GM12878 (cell line): ENCODE results near the gene GTSE1. TPM values are rescaled to one million over a fixed set of nuclear protein-coding genes. Genes with fewer than 3 reads are reported as not detected.
A peak's percentile ranks its signal among the peaks of the same experiment; 100 is the strongest.

ENCODE experiments used
- ATAC-seq: fragments of 200-7000 bp; cut with Tn5 transposase; 3 replicates; pipeline ENCODE4 v1.9.1; 2020; ENCODE audit warnings: mild to moderate bottlenecking, moderate library complexity
- BruUV-seq: library from RNA; stranded (reverse); fragments of 400-500 nt; replicated peaks from 2 replicates; lab custom pipeline; 2021; lab: Mats Ljungman, UMichigan
- CTCF ChIA-PET: fragments of 300-600 bp; sonication (Branson Sonifier 250); formaldehyde crosslinking; extraction: SDS; loops from one replicate; lab custom pipeline; 2021; ENCODE audit warnings: inconsistent platforms; lab: Yijun Ruan, JAX
- POLR2A ChIA-PET: fragments of 350-600 bp; formaldehyde crosslinking; extraction: SDS; loops from one replicate; lab custom pipeline; 2021; ENCODE audit warnings: inconsistent platforms; lab: Charles Lee
- RAD21 ChIA-PET: fragments of 300-600 bp; sonication (Branson Sonifier 250); formaldehyde crosslinking; loops from one replicate; lab custom pipeline; 2023; ENCODE audit warnings: antibody characterized with exemption; ENCODE audit not compliant: unreplicated experiment; lab: Charles Lee
- SMC1A ChIA-PET: fragments of 300-600 bp; sonication (Branson Sonifier 250); formaldehyde crosslinking; loops from one replicate; lab custom pipeline; 2023; ENCODE audit not compliant: unreplicated experiment, uncharacterized antibody; lab: Charles Lee
- DNase-seq: peaks from one replicate; pipeline ENCODE4 v3.0.0-alpha.2; 2011; ENCODE audit warnings: low read depth, low spot score
- FAIRE-seq: peaks from 3 replicates; lab custom pipeline; 2011; peaks lifted over from hg19 to GRCh38; lab: Jason Lieb, UNC
- H2AFZ ChIP-seq: 2 replicates; pipeline ENCODE4 v1.6.0; 2011; ENCODE audit warnings: low read depth, low read length, control low read depth; ENCODE audit not compliant: control insufficient read depth
- H3K27ac ChIP-seq: 2 replicates; pipeline ENCODE4 v1.5.1; 2011; ENCODE audit warnings: control low read depth; ENCODE audit not compliant: control insufficient read depth, insufficient read depth
- H3K27me3 ChIP-seq, 2 experiments: replicated peaks in 1 of 2; 2 replicates each; pipeline versions ENCODE4 v1.6.0 to v1.6.1; 2011; ENCODE audit warnings: low read length in 1 of 2; ENCODE audit not compliant: control insufficient read depth in 2 of 2, insufficient read depth in 2 of 2
- H3K36me3 ChIP-seq, 2 experiments: 2 replicates each; pipeline ENCODE4 v1.5.1; 2011; ENCODE audit warnings: low read length in 1 of 2; ENCODE audit not compliant: control insufficient read depth in 2 of 2, insufficient read depth in 2 of 2
- H3K4me1 ChIP-seq: 2 replicates; pipeline ENCODE4 v1.6.1; 2011; ENCODE audit warnings: mild to moderate bottlenecking, low read length, moderate library complexity, mixed read lengths; ENCODE audit not compliant: control insufficient read depth, insufficient read depth
- H3K4me2 ChIP-seq: 2 replicates; pipeline ENCODE4 v1.6.0; 2011; ENCODE audit warnings: control low read depth; ENCODE audit not compliant: control insufficient read depth, insufficient read depth
- H3K4me3 ChIP-seq: fragments of 200-600 bp; sonication (generic); 2 replicates; pipeline ENCODE4 v1.5.1; 2016
- H3K79me2 ChIP-seq: 2 replicates; pipeline ENCODE4 v1.6.0; 2011; ENCODE audit warnings: low read length; ENCODE audit not compliant: control insufficient read depth, insufficient read depth
- H3K9ac ChIP-seq: 2 replicates; pipeline ENCODE4 v1.8.0; 2011; ENCODE audit warnings: low read length, control low read depth, mixed read lengths; ENCODE audit not compliant: control insufficient read depth, insufficient read depth
- H3K9me3 ChIP-seq: replicated peaks from 3 replicates; pipeline ENCODE4 v1.5.1; 2011; ENCODE audit warnings: mild to moderate bottlenecking, low read length; ENCODE audit not compliant: control insufficient read depth, insufficient read depth
- H4K20me1 ChIP-seq: 2 replicates; pipeline ENCODE4 v1.6.0; 2011; ENCODE audit not compliant: control insufficient read depth, insufficient read depth
- ASH2L ChIP-seq: fragments of 300-600, 200-600 bp; sonication (generic); IDR thresholded peaks from 2 replicates; pipeline ENCODE4 v1.6.1; 2017; ENCODE audit warnings: low read depth, mild to moderate bottlenecking, borderline replicate concordance
- ZNF24 ChIP-seq: fragments of 450-650 bp; IDR thresholded peaks from 2 replicates; pipeline ENCODE4 v1.6.1; 2017; ENCODE audit warnings: antibody characterized with exemption, mild to moderate bottlenecking
- WGBS: methylation state at CpG from one replicate; pipeline ENCODE4 v1.1.6; 2016; ENCODE audit warnings: low lambda C conversion rate; ENCODE audit not compliant: insufficient replicate concordance, insufficient coverage; ENCODE audit errors: missing lambda C conversion rate; 5-methylcytosine and 5-hydroxymethylcytosine counted together
- in situ Hi-C: fragments of 300-500 bp; cut with MboI; formaldehyde crosslinking; loops from 9 replicates; pipeline ENCODE4 v1.14.3; 2018; ENCODE audit warnings: mixed read lengths
- intact Hi-C: fragments of 100-400 bp; cut with micrococcal nuclease; formaldehyde crosslinking; loops from one replicate; pipeline ENCODE4 v1.14.2; 2022; ENCODE audit not compliant: unreplicated experiment
- polyA plus RNA-seq, 11 experiments: library from polyadenylated mRNA; depleted of rRNA in 4 of 11; unstranded in 6 of 11; stranded (reverse) in 5 of 11; fragments of >200 nt; fragmentation: Nextera tagmentation in 4 of 11; fragmentation: Illumina TruSeq in 1 of 11; extraction: Ambion mirVana in 4 of 11; extraction: Trizol in 1 of 11; gene quantifications; 1 replicate in 1 of 11; 2 replicates in 10 of 11; pipeline versions ENCODE4 v1.2.1 to v1.2.3, GENCODE V29; 2011 to 2016; ENCODE audit warnings: inconsistent platforms in 2 of 11, missing spikeins in 2 of 11, low read depth in 1 of 11
- total RNA-seq, 4 experiments: library from RNA; depleted of rRNA in 3 of 4; stranded (reverse); fragments of >200 nt in 3 of 4; fragmentation: Illumina TruSeq in 1 of 4; extraction: Trizol in 1 of 4; gene quantifications; 2 replicates each; pipeline versions ENCODE4 v1.2.1 to v1.2.3, GENCODE V29; 2013 to 2021
- TF ChIP-seq, protein P1 (sequence below): fragments of 450-650 bp; IDR thresholded peaks from 2 replicates; pipeline ENCODE4 v1.6.1; 2017; ENCODE audit warnings: mild to moderate bottlenecking

The GTSE1 gene
- total and polyA plus RNA-seq, 10 of the 15 experiments (the other 5 are each of a cell fraction or from before 2014, with no cell fraction given) = 6.6 to 46.2 (median 32.3) TPM

DNA sequence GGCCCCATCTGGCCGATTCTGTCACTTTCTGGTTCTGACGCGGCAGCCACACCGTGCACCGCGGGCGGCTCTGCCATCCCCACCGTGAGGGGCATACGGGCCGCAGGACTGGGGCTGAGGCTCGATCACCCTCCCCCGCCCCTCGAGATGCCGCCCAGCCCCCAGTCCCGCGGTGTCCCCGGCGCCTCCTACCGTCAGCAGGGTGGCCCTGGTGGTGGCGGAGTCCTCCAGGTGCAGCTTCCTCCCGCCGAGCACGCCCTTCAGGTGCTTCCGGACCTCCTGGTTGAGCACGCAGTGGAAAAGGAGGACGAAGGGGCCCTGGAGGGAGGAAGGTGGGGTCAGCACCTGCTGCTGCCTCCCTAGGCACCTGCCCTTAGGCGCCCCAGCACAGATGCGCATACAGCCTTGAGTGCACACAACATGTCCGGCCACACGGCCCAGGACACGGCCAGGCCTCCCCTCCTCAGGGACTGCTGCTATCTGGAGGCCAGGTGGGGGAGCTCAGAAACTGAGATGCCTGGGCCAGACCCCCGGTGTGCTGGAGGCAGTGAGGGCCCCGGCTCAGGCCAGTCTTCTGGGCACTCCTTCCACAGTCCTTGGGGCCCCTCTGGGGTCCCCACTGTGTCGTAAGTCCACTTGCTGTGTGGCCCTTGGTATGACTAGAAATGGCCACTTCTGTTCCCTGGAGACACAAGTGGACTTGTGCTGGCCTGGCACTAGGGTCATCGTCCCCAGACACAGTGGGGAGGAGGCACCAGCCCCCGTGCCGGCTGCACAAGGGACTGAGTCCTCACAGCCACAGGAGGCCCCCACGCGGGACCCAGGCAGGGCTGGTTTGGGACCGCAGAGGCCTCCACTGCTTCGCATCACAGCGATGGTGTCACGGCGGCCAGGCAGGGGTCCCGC lies 70.4 kb downstream of the GTSE1 start:
- Histone ChIP-seq H3K9me3 (no peaks in the 10 kb centered on the region; the same call in 2 of the 3 replicates), H3K36me3 (no peaks in the 10 kb centered on the region), H3K4me2 (peak overlapping the region; percentile 60; the same call in 1 of the 2 replicates), H3K4me1 (no peaks in the 10 kb centered on the region), H3K27me3 (no peaks in the 10 kb centered on the region), H3K9ac (no peak overlapping the region), H4K20me1 (no peaks in the 10 kb centered on the region), H3K4me3 (no peak overlapping the region), H3K27ac (no peak overlapping the region), H3K79me2 (no peaks in the 10 kb centered on the region), H2AFZ (peak overlapping the region; percentile 39)
- WGBS = 46% methylated on average over 42 of the region's 45 CpGs
- FAIRE-seq (no peak), DNase-seq (no peak), ATAC-seq (peak; percentile 34)
- RAD21 ChIA-PET = interaction anchor here (0.6 to 3.0 kb wide), 10 partner anchors 16 to 325 kb away, joined by 3 to 56 read pairs (median 3); no protein-coding TSS in a partner anchor
- CTCF ChIA-PET = interaction anchor here (0.7 to 3.2 kb wide), 26 partner anchors 11 to 392 kb away, joined by 3 to 141 read pairs (median 4); no protein-coding TSS in a partner anchor
- SMC1A ChIA-PET = interaction anchor here (1.0 to 2.6 kb wide), 7 partner anchors 19 to 179 kb away, joined by 3 to 44 read pairs (median 8); no protein-coding TSS in a partner anchor
- no TSS peak for BruUV-seq
- in situ Hi-C loops (loop anchor here (5.0 kb wide), 1 partner anchor 175 kb away; no protein-coding TSS in a partner anchor), intact Hi-C loops (loop anchor here (1.0 kb wide), 1 partner anchor 175 kb away; no protein-coding TSS in a partner anchor)
- POLR2A ChIA-PET = interaction anchor here (0.5 kb wide), 1 partner anchor 171 kb away, joined by 3 read pairs; no protein-coding TSS in a partner anchor
- TF ChIP-seq ASH2L (no peak), ZNF24 (no peak)
- TF ChIP-seq, protein P1, sequence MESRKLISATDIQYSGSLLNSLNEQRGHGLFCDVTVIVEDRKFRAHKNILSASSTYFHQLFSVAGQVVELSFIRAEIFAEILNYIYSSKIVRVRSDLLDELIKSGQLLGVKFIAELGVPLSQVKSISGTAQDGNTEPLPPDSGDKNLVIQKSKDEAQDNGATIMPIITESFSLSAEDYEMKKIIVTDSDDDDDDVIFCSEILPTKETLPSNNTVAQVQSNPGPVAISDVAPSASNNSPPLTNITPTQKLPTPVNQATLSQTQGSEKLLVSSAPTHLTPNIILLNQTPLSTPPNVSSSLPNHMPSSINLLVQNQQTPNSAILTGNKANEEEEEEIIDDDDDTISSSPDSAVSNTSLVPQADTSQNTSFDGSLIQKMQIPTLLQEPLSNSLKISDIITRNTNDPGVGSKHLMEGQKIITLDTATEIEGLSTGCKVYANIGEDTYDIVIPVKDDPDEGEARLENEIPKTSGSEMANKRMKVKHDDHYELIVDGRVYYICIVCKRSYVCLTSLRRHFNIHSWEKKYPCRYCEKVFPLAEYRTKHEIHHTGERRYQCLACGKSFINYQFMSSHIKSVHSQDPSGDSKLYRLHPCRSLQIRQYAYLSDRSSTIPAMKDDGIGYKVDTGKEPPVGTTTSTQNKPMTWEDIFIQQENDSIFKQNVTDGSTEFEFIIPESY = peak; percentile 58; the same call in 1 of the 2 replicates
